Upper lobe of left lung (tissue), 6 donors: Measurements from ENCODE around the gene TRIM29. TPM values are rescaled to one million over a fixed set of nuclear protein-coding genes. Genes with fewer than 3 reads are reported as not detected.
A peak's percentile ranks its signal among the peaks of the same experiment; 100 is the strongest.

ENCODE experiments used
- ATAC-seq, 2 donors: fragments of 200-7000 bp; cut with Tn5 transposase; one replicate each; pipeline ENCODE4 v1.9.1; 2022; ENCODE audit warnings: mild to moderate bottlenecking in 2 of 2, moderate library complexity in 2 of 2; ENCODE audit not compliant: low FRiP score in 2 of 2
- DNase-seq, 2 donors: peaks; one replicate each; pipeline ENCODE4 v3.0.0-alpha.2; 2019 to 2020
- H3K27ac ChIP-seq, 4 donors: fragments of 200-600 bp; sonication (generic); one replicate each; pipeline ENCODE4 v1.5.1; 2016 to 2019
- H3K27me3 ChIP-seq, 4 donors: fragments of 200-600 bp; sonication (generic); one replicate each; pipeline ENCODE4 v1.5.1; 2017 to 2019
- H3K36me3 ChIP-seq, 4 donors: fragments of 200-600 bp; sonication (generic); one replicate each; pipeline ENCODE4 v1.5.1; 2016 to 2019
- H3K4me1 ChIP-seq, 4 donors: fragments of 200-600 bp; sonication (generic); one replicate each; pipeline ENCODE4 v1.5.1; 2018 to 2019
- H3K4me3 ChIP-seq, 4 donors: fragments of 200-600 bp; sonication (generic); one replicate each; pipeline ENCODE4 v1.5.1; 2017 to 2019; ENCODE audit warnings: mild to moderate bottlenecking in 2 of 4, moderate library complexity in 1 of 4
- H3K9me3 ChIP-seq, 4 donors: fragments of 200-600 bp; sonication (generic); one replicate each; pipeline ENCODE4 v1.5.1; 2018 to 2019
- EP300 ChIP-seq, 4 donors: sonication (generic); formaldehyde crosslinking; IDR thresholded peaks; one replicate each; pipeline ENCODE4 v1.5.1; 2017; ENCODE audit warnings: antibody characterized with exemption in 4 of 4, control low read depth in 2 of 4
- POLR2A ChIP-seq, 4 donors: fragments of 450-650 bp; IDR thresholded peaks; one replicate each; pipeline ENCODE4 v1.5.1; 2016 to 2017; ENCODE audit warnings: antibody characterized with exemption in 4 of 4, mild to moderate bottlenecking in 2 of 4
- POLR2AphosphoS5 ChIP-seq, 2 donors: sonication (generic); formaldehyde crosslinking; IDR thresholded peaks; one replicate each; pipeline ENCODE4 v1.5.1; 2017; ENCODE audit warnings: antibody characterized with exemption in 2 of 2
- WGBS, 2 donors: methylation state at CpG; one replicate each; pipeline ENCODE4 v1.1.5; 2017 to 2018; 5-methylcytosine and 5-hydroxymethylcytosine counted together
- total RNA-seq, 6 donors: library from RNA; depleted of rRNA in 4 of 6; stranded (reverse); fragments of >200 nt in 4 of 6; gene quantifications; one replicate each; pipeline versions ENCODE4 v1.1.0 to v1.2.1, GENCODE V29; 2016 to 2021
- TF ChIP-seq, protein P1 (sequence below), 6 experiments: fragments of 450-650 bp in 4 of 6; fragments of 200-600 bp in 2 of 6; sonication (generic) in 2 of 6; IDR thresholded peaks; one replicate each; pipeline ENCODE4 v1.5.1; 2016 to 2019; ENCODE audit warnings: antibody characterized with exemption in 6 of 6
- donor health status: DM: no; HTN: no; CAD: no; lungs with moderate emphysema.
- donor health status: DM: no; HTN: yes; CAD: no; lungs with severe emphysema.

Gene TRIM29
- total RNA-seq, 6 donors from 2014 or later, result 2.3 to 36.7 (median 8.4) TPM

DNA sequence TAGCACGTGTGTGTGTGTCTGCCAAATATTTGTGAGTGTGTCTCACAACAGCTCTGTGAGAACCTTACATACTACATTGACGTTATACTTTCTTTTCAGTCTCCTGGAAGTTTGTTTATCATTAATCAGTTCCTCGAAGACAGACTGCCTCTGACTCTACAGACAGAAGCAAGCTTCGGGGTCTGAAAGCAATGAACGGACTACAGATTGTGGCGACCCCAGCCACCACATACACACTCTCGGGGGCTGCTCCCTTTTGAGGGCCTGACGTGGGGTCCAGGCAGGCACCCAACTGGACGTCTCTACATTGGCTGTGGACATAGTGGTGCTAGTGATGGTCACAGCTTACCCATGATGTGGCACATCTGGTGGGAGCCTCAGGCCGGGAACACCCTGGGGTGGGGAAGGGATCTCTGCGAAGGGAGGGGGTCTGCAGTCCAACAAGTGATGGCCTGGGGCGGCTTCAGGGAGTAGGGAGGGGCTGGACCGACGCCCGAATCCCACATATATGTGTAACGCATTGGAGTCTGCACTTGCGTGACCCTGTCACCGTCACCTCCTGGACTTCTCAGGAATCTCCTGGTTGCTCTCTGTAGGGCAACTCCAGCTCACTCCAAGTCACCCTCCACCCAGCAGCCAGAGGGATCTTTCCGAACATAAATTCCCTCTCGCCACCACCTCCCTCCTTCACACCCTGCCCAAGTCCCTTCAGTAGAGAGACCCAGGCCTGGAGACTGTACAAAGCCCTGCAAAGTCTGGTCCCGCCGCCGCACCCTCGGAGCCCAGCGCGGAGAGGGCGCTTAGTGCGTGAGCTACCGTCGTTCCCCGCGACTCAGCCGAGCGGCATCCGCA lies 30.4 kb upstream of the TRIM29 start:
- 44 to 58% methylated on average over 15 to 25 of the region's 35 CpGs for WGBS, 2 donors
- H3K27me3 ChIP-seq, result peaks cover 0 to 14% (median 5%) of the 10 kb centered on the region in 4 donors

DNA sequence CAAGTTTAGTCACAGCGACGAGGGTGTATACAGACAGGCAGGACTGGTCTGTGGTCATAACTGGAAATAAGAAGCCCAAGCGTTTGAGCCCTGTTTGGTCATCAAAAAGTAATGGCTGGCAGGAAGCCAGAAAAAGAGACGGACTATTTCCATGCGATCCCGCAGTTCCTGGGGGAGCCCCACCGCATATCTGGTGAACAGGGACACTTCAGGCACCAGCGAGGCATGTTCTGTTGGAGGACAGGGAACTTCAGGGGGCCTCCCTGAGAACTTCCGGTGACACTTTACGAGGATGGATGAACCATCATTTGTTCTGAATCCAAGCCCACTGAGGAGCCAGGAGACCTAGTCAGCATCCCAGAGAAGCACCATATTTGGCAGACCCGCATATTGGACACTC lies 29.7 kb upstream of the TRIM29 start:
- no peak overlapping the region for H3K27ac ChIP-seq
- no peak overlapping the region for H3K4me3 ChIP-seq
- DNase-seq (no peak), ATAC-seq (no peak)
- H3K36me3 ChIP-seq, result no peaks in the 10 kb centered on the region
- H3K4me1 ChIP-seq, result peaks cover 11 to 19% (median 18%) of the 10 kb centered on the region in 4 donors
- WGBS, 2 donors, result 64 to 79% methylated on average over 10 to 11 of the region's 11 CpGs
- peaks cover 0 to 2% (median 0%) of the 10 kb centered on the region in 4 donors for H3K9me3 ChIP-seq
- H3K27me3 ChIP-seq, result peaks cover 0 to 13% (median 5%) of the 10 kb centered on the region in 4 donors
- no peak for TF ChIP-seq EP300 (IDR thresholded peaks at IDR 0.05)
- TF ChIP-seq POLR2A (IDR thresholded peaks at IDR 0.05), result no peak
- TF ChIP-seq, protein P1, sequence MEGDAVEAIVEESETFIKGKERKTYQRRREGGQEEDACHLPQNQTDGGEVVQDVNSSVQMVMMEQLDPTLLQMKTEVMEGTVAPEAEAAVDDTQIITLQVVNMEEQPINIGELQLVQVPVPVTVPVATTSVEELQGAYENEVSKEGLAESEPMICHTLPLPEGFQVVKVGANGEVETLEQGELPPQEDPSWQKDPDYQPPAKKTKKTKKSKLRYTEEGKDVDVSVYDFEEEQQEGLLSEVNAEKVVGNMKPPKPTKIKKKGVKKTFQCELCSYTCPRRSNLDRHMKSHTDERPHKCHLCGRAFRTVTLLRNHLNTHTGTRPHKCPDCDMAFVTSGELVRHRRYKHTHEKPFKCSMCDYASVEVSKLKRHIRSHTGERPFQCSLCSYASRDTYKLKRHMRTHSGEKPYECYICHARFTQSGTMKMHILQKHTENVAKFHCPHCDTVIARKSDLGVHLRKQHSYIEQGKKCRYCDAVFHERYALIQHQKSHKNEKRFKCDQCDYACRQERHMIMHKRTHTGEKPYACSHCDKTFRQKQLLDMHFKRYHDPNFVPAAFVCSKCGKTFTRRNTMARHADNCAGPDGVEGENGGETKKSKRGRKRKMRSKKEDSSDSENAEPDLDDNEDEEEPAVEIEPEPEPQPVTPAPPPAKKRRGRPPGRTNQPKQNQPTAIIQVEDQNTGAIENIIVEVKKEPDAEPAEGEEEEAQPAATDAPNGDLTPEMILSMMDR (IDR thresholded peaks at IDR 0.05), result no peak
- TF ChIP-seq POLR2AphosphoS5 (IDR thresholded peaks at IDR 0.05), result no peak

More for the DNA sequence above, 30.4 kb upstream of the TRIM29 start:
- no peak for DNase-seq
- TF ChIP-seq POLR2A (IDR thresholded peaks at IDR 0.05), result no peak
- TF ChIP-seq, protein P1 (IDR thresholded peaks at IDR 0.05), result no peak
- no peak for TF ChIP-seq EP300 (IDR thresholded peaks at IDR 0.05)
- TF ChIP-seq POLR2AphosphoS5 (IDR thresholded peaks at IDR 0.05), result no peak
- H3K4me1 ChIP-seq, result peaks cover 11 to 19% (median 18%) of the 10 kb centered on the region in 4 donors
- H3K27ac ChIP-seq, result no peak overlapping the region
- H3K4me3 ChIP-seq, result peak overlapping the region; percentile 33 to 56 (median 46)
- H3K9me3 ChIP-seq, result peaks cover 0 to 2% (median 0%) of the 10 kb centered on the region in 4 donors
- no peaks in the 10 kb centered on the region for H3K36me3 ChIP-seq
- ATAC-seq, result no peak

DNA sequence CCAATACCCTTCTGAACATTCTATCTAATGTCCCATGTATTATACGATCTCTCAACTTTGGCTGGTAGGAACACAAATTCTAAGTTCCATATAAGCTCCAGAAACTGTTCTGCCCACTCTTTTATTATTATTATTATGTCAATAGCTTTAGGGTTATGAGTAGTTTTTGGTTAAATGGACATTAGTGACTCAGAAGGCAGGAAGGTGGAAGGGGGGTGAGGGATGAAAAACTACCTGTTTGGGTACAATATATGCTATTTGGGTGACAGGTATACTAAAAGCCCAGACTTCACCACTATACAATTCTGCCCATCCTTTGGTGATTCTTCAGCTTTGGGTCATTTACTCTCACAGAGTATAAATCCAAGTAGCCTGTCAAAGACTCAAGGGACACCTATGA lies 22.5 kb upstream of the TRIM29 start:
- H3K36me3 ChIP-seq, result no peaks in the 10 kb centered on the region
- ATAC-seq, result no peak
- no peaks in the 10 kb centered on the region for H3K27me3 ChIP-seq
- no peak overlapping the region for H3K27ac ChIP-seq
- H3K9me3 ChIP-seq, result peaks cover 0 to 5% (median 2%) of the 10 kb centered on the region in 4 donors
- H3K4me3 ChIP-seq, result no peak overlapping the region
- no peak for DNase-seq
- TF ChIP-seq POLR2AphosphoS5 (IDR thresholded peaks at IDR 0.05) (no peak), POLR2A (IDR thresholded peaks at IDR 0.05) (no peak), EP300 (IDR thresholded peaks at IDR 0.05) (no peak)
- TF ChIP-seq, protein P1 (IDR thresholded peaks at IDR 0.05), result no peak
- H3K4me1 ChIP-seq, result no peaks in the 10 kb centered on the region
- WGBS, 2 donors, result 96 to 100% methylated on average over 1 of the region's 1 CpG

DNA sequence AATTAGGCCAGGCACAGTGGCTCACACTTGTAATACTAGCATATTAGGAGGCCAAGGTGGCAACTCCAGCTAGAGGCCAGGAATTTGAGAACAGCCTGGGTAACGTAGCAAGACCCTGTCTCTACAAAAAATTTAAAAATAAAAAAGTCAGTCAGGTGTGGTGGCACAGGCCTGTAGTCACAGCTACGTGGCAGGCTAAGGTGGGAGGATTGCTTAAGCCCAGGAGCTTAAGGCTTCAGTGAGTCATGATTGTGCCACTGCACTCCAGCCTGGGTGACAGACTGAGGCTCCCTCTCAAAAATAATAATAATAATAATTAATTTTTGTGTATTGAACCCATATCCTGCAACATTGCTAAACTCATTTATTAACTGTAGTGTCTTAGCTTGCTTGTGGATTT lies 15.3 kb upstream of the TRIM29 start:
- Histone ChIP-seq H3K27ac (no peak overlapping the region), H3K4me1 (no peaks in the 10 kb centered on the region), H3K27me3 (no peaks in the 10 kb centered on the region), H3K9me3 (no peaks in the 10 kb centered on the region), H3K4me3 (no peak overlapping the region), H3K36me3 (no peaks in the 10 kb centered on the region)
- ATAC-seq (no peak), DNase-seq (no peak)
- 75 to 79% methylated on average over 2 of the region's 2 CpGs for WGBS, 2 donors
- TF ChIP-seq POLR2A (IDR thresholded peaks at IDR 0.05) (no peak), EP300 (IDR thresholded peaks at IDR 0.05) (no peak), POLR2AphosphoS5 (IDR thresholded peaks at IDR 0.05) (no peak)
- TF ChIP-seq, protein P1 (IDR thresholded peaks at IDR 0.05), result no peak
